CD4-positive, alpha-beta T cell treated with Interleukin-15 for 1 hour (primary cell): ENCODE results near the gene NNAT.
"Not testable (repeated sequence)": the region's sequence is repeated elsewhere in the genome, so short reads cannot be mapped to it uniquely, and the experiment has no call there.

Source experiments
- DNase-seq: peaks from one replicate; pipeline ENCODE4 v3.0.0-alpha.2; 2020

Gene NNAT

DNA sequence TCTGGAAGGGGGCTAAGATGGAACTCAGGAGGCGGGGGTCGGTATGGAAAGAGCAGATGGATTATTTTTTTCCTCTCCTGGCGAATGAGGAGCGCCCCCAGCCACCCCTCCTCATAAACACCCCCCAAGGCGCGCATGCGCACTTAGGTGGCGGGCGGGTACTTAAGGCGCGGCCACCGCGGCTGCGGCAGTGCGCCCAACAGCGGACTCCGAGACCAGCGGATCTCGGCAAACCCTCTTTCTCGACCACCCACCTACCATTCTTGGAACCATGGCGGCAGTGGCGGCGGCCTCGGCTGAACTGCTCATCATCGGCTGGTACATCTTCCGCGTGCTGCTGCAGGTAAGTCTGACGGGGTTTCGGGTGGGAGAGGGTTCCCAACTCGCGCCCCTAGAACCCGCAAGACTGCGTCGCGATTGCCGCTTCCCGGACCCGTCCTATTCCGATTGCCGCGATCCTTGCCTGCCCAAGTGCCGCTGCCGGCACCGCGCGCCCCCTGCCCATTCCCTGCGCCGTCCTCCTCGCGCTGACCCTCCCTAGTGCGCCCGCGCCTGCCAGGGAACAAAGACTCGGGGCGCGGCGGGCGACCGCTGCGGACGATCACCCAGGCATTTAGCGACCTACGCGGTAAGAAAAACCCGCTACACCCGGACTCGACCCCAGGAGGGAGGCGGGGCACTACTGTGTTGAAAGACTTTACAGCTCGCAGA is at the start of gene NNAT:
Gene NNAT (plus strand): TSS at position 190 of the 711 bp plus-strand sequence. CDS start 82 bp downstream, at position 272.
- no peak for DNase-seq

GRCh38 chr20:37471741-37472235 is 49.3 kb upstream of the NNAT start:
- DNase-seq = no peak

DNA sequence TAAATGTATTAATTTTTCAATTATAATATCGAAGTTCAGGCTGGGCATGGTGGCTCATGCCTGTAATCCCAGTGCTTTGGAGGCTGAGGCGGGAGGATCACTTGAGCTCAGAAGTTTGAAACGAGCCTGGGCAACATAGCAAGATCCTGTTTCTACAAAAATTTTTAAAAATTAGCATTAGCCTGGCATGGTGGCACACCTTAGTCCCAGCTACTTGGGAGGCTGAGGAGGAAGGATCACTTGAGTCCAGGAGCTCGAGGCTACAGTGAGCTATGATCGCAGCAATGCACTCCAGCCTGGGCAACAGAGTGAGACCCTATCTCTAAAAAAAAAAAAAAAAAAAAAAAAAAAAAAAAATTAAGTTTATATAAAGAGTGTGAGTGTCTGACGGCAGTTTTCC is 48.6 kb upstream of the NNAT start:
- not testable (repeated sequence) for DNase-seq

DNA sequence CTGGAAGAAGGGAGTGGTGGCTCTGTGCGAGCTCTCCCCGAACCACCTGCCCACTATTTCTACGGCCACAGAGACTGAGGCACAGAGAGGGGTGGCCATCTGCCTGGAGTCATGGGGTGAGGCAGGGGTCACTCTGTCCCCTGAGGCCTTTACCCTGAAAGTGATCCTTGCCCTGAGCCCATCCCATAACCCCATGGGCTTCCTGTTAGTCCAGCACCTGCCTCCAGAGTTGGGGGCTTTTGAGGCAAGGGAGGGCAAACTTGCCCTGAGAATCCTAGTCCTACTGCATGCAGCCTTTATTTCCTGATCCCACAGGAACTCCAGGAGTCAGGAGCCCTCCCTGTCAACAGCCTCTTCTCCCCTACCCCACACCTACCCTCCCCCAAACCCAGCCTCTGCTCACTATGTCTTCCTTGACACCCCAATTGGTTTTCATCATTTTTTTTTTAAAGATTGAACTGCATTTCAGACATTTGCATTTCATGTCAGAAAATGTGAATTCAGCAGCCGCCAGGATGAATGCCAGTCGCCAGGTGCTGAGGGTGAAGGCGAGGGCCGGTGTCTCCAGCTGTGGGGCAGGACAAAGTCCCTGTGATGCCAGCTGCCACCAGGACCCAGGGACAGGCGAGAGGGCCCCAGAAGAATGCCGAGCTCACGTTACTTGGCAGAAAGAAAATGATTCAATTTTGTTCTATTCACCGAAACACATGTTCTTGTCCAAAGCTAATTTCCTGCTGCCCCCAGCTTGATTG is 47.6 kb upstream of the NNAT start:
- DNase-seq = no peak

DNA sequence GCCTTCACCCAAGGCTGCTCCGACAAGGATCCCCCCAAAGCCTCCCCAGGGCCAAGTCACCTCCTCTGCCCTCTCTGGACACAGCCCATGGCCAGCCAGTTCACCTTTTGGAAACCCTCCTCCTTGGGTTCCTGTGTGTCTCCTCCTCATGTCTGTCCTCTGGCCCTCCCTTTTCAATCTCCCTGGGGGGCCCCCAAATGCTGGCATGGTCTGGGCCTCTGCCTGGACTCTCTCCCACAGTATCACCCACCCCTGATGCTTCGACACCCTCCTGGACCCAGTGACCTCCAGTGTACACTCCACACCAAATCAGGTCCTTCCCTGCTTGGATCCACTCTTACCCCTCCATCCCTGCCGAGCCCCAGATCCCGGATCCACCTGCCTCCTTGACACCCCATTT is 46.7 kb upstream of the NNAT start:
- no peak for DNase-seq

DNA sequence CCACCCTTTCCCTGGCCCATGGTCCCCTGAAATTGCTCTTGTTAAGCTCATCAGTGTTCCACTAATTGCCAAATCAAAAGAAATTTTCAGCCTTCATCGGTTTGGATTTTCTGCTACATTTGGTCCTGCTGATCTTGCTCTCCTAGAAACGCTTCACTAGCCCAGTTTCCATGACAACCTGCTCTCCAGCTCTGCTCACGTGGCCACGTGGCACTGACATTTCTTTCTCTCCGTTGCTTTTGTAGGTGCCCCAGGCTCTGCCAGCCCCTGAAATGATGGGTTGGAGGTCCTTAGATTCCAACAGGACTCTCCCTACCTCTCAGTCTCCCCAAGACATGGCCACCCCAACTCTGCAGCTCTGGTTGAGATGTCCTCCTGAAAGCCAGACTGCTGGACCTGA is 45.8 kb upstream of the NNAT start:
- DNase-seq = no peak

DNA sequence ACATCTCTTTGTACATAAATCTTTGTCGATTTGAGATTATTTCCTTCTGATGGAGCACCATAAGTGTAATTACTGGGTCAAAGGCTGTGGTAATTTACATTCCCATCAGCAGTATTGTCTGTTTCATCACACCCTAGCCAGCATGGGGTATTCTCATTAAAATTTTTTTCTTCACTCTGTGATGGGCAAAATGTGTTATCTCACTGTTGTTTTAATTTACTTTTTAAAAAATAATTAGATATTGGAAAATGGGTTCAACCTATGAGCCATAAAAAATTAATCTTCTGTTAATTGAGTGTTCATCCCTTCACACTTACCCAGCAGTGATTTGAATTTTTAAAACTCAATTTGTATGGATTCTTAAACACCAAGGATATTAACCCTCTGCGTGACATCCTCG is 44.0 kb upstream of the NNAT start:
- DNase-seq = no peak

GRCh38 chr20:37479266-37479665 is 41.8 kb upstream of the NNAT start:
- no peak for DNase-seq

DNA sequence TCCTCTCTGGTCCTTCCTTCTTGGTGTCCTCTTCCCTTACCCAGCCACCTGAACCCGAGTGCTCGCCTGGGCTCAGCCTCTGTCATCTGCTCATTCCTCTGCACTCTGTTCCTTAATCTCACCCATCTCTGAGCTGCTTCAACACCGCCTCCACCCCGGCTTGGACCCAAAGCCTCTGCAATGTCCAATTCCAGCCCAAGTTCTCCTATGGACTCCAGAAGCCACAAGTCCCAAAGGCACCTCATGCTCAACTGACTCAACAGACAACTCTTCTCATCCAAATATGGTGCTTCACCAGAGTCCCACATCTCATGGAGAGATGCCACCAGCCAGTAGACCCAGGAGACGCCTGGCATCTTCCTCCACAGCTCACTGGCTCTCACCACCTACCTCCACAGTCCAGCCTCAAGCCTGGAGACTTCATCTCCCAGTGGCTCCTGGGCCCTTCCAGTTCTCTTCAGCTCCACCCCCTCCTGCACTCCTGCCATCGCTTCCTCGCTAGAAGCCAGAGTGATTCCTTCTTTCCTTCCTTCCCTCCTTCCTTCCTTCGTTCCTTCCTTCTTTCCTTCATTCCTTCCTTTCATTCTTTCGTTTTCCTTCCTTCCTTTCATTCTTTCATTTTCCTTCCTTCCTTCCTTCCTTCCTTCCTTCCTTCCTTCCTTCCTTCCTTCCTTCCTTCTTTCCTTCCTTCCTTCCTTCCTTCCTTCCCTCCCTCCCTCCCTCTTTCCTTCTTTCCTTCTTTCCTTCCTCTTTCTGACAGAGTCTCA is 40.9 kb upstream of the NNAT start:
- no peak for DNase-seq

DNA sequence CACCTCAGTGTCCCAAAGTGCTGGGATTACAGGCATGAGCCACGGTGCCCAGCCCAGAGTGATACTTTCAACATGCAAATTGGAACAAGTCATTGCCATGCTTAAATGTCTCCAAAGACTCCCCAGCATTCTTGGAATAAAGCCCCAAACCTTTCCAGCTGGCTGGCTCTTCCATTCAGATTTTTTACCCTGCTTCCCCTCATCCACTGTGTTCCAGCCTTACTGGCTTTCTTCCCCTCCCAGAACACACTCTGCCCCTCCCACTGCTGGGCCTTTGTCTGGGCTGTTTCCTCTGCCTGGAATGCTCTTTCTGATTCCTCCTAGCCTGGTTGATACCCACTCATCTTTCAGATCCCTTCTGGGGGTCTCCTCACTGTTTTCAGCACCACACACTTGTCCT is 40.1 kb upstream of the NNAT start:
- DNase-seq = no peak

- no peak for DNase-seq
Observed at GRCh38 chr20:37481610-37482009, 39.4 kb upstream of the NNAT start.

DNA sequence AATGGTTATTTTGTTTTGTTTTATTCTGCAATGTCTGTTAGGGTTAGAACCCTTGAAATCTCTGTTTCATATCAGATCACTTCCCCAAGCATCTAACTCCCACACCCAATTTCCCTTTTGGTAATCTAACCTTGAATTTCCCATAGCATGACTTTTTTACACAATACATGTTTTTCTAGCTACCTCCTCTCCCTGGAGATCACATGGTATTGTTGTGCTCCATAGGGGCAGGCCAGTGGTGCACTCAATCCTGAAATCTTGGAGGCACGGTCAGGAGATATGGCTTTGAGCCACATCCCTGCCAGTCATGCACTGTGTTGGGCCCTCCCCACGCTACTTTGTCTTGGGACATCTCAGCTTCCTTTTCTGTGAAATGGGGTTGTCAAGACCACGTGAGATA is 36.7 kb upstream of the NNAT start:
- no peak for DNase-seq

DNA sequence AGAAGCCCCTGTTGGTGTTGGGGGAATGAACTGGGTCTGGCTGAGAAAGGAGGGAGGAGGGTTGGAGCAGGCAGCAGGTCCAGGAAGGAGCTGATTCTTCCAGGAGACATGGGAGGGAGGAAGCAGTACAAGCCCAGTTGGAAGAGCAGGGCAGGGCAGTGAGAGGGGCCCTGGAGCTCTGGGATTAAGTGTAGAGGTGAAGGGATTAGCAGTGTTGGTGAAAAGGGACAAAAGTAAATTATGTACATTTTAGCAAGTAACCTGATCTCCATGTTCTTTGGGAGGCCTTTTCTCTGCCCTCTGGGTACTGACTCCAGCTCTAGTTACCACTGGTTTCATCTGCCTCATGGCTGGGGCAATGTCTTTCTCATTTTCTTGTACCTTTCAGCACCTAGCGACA is 34.8 kb upstream of the NNAT start:
- not testable (repeated sequence) for DNase-seq

- DNase-seq = no peak
Observed at GRCh38 chr20:37490663-37491350, 30.2 kb upstream of the NNAT start.

GRCh38 chr20:37492096-37492625 is 28.9 kb upstream of the NNAT start:
- DNase-seq = no peak

DNA sequence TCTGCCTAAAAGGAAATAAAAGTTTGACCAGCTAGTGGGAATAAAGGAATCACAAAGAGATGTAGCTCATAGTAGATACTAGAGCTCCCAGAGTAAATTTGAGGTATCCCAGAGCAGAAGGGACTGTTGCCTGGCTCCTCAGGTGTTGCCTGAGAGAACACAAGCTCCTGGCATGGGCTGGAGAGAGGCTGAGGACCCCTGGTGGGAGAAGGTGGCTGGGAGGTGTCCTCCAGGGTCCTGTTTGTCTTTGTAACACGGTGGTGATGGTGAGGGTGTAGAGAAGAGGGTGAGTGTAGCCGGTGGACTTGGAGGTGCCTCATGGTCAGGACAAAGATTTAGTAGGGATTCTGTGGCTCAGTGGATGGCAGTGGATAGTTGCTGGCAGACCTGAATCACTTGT is 28.1 kb upstream of the NNAT start:
- no peak for DNase-seq

GRCh38 chr20:37494301-37494700 is 26.7 kb upstream of the NNAT start:
- no peak for DNase-seq

- DNase-seq = no peak
Observed at GRCh38 chr20:37494796-37495195, 26.3 kb upstream of the NNAT start.

- DNase-seq = no peak
Observed at GRCh38 chr20:37498066-37498665, 22.9 kb upstream of the NNAT start.

GRCh38 chr20:37500311-37500710 is 20.7 kb upstream of the NNAT start:
- no peak for DNase-seq

GRCh38 chr20:37501940-37502339 is 19.1 kb upstream of the NNAT start:
- DNase-seq = no peak

DNA sequence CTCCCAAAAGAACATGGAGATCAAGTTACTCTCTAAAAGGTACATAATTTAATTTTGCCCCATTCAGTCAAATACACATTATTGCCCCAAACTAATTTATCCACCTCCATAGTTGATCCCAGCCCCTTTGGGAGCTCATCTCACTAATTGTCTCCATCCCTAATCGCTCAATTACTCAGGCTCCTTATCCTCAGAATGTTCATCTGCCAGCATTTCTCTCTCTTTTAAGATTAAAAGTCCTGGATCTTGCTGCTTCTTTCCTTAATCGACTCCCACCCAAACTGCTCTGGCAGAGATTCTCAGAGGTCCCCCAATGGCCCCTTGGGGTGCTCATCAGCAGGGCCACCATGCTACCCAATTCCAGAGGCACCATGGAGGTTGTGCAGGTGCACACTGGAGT is 18.4 kb upstream of the NNAT start:
- no peak for DNase-seq
